Natural killer cell (primary cell): ENCODE measurements around the gene PHF14. TPM values are rescaled to one million over a fixed set of nuclear protein-coding genes. Genes with fewer than 3 reads are reported as not detected.

Source experiments
- ATAC-seq, 3 donors: fragments of 150-1000 bp in 2 of 3; fragments of 200-7000 bp in 1 of 3; cut with Tn5 transposase; 1 replicate in 1 of 3; 2 replicates in 2 of 3; pipeline ENCODE4 v1.10.0; 2021; ENCODE audit warnings: mild to moderate bottlenecking in 2 of 3, moderate library complexity in 2 of 3
- DNase-seq, 2 donors: peaks; one replicate each; pipeline versions ENCODE4 v3.0.0 to v3.0.0-alpha.2; 2013 to 2021; ENCODE audit warnings: mixed read lengths in 1 of 2
- H3K27ac ChIP-seq: one replicate; pipeline ENCODE4 v1.5.1; 2013; ENCODE audit warnings: mild to moderate bottlenecking, low read length
- H3K27me3 ChIP-seq: one replicate; pipeline ENCODE4 v1.6.1; 2013; ENCODE audit warnings: low read length; ENCODE audit not compliant: control insufficient read depth, insufficient read depth
- H3K36me3 ChIP-seq: one replicate; pipeline ENCODE4 v1.6.1; 2013; ENCODE audit warnings: low read length; ENCODE audit not compliant: control insufficient read depth, insufficient read depth
- H3K4me1 ChIP-seq: one replicate; pipeline ENCODE4 v1.6.1; 2013; ENCODE audit warnings: low read length; ENCODE audit not compliant: control insufficient read depth, insufficient read depth
- H3K4me3 ChIP-seq: one replicate; pipeline ENCODE4 v1.5.1; 2013; ENCODE audit warnings: low read length
- H3K9me3 ChIP-seq: one replicate; pipeline ENCODE4 v1.6.1; 2013; ENCODE audit warnings: low read length; ENCODE audit not compliant: control insufficient read depth, insufficient read depth
- H3K27ac Mint-ChIP-seq, 2 donors: one replicate each; pipeline ENCODE4 v1.8.0; 2022; ENCODE audit warnings: mild to moderate bottlenecking in 2 of 2, mixed read lengths in 2 of 2, moderate library complexity in 1 of 2
- H3K27me3 Mint-ChIP-seq, 2 donors: one replicate each; pipeline ENCODE4 v1.8.0; 2022; ENCODE audit warnings: low read depth in 2 of 2, mixed read lengths in 2 of 2
- H3K36me3 Mint-ChIP-seq: one replicate; pipeline ENCODE4 v1.8.0; 2022; ENCODE audit warnings: mixed read lengths
- H3K4me1 Mint-ChIP-seq, 2 donors: one replicate each; pipeline ENCODE4 v1.8.0; 2022; ENCODE audit warnings: mixed read lengths in 2 of 2
- H3K4me3 Mint-ChIP-seq: one replicate; pipeline ENCODE4 v1.8.0; 2022; ENCODE audit warnings: mild to moderate bottlenecking, moderate library complexity, mixed read lengths
- H3K9me3 Mint-ChIP-seq, 2 donors: one replicate each; pipeline ENCODE4 v1.8.0; 2022; ENCODE audit warnings: mixed read lengths in 2 of 2
- whole genome bisulfite sequencing: methylation state at CpG from one replicate; pipeline ENCODE4 v1.1.7; 2013; ENCODE audit warnings: missing lambda C conversion rate; ENCODE audit not compliant: insufficient coverage; 5-methylcytosine and 5-hydroxymethylcytosine counted together
- intact Hi-C: fragments of 100-400 bp; cut with micrococcal nuclease; formaldehyde crosslinking; loops from one replicate; pipeline ENCODE4 v1.14.2; 2022
- total RNA-seq, 4 donors: library from RNA; stranded (reverse); fragments of 120-200 nt in 1 of 4; gene quantifications; one replicate each; pipeline versions ENCODE4 v1.2.3 to v1.2.4, GENCODE V29; 2013 to 2022
- TF ChIP-seq, protein P1 (sequence below): fragments of 200-600 bp; IDR thresholded peaks from one replicate; pipeline ENCODE4 v1.8.0; 2022; ENCODE audit warnings: antibody characterized with exemption

Gene PHF14
- total RNA-seq, 3 donors from 2014 or later (not counting 1 experiment from before 2014, with no cell fraction given), result 23.6 to 30.8 (median 27.7) TPM

- Mint-ChIP-seq H3K4me1 (no peaks in the 10 kb centered on the region), H3K9me3 (no peaks in the 10 kb centered on the region), H3K4me3 (no peak overlapping the region), H3K27me3 (peaks cover 0 to 4% of the 10 kb centered on the region in 2 donors), H3K27ac (no peak overlapping the region), H3K36me3 (no peaks in the 10 kb centered on the region)
- Histone ChIP-seq H3K27me3 (no peaks in the 10 kb centered on the region), H3K4me1 (no peaks in the 10 kb centered on the region), H3K27ac (no peak overlapping the region), H3K36me3 (no peaks in the 10 kb centered on the region), H3K4me3 (no peak overlapping the region), H3K9me3 (no peaks in the 10 kb centered on the region)
- ATAC-seq (no peak), DNase-seq (no peak)
- intact Hi-C loops, result no loop called here
- 60% methylated on average over 1 of the region's 2 CpGs for WGBS
- TF ChIP-seq, protein P1, sequence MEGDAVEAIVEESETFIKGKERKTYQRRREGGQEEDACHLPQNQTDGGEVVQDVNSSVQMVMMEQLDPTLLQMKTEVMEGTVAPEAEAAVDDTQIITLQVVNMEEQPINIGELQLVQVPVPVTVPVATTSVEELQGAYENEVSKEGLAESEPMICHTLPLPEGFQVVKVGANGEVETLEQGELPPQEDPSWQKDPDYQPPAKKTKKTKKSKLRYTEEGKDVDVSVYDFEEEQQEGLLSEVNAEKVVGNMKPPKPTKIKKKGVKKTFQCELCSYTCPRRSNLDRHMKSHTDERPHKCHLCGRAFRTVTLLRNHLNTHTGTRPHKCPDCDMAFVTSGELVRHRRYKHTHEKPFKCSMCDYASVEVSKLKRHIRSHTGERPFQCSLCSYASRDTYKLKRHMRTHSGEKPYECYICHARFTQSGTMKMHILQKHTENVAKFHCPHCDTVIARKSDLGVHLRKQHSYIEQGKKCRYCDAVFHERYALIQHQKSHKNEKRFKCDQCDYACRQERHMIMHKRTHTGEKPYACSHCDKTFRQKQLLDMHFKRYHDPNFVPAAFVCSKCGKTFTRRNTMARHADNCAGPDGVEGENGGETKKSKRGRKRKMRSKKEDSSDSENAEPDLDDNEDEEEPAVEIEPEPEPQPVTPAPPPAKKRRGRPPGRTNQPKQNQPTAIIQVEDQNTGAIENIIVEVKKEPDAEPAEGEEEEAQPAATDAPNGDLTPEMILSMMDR, result no peak
These were observed 236.7 kb downstream of the PHF14 start for GRCh38 chr7:11210374-11210773.

- Mint-ChIP-seq H3K4me1 (no peaks in the 10 kb centered on the region), H3K27ac (no peak overlapping the region), H3K9me3 (no peaks in the 10 kb centered on the region), H3K36me3 (no peaks in the 10 kb centered on the region), H3K27me3 (peaks cover 5 to 9% of the 10 kb centered on the region in 2 donors), H3K4me3 (no peak overlapping the region)
- Histone ChIP-seq H3K36me3 (no peaks in the 10 kb centered on the region), H3K9me3 (no peaks in the 10 kb centered on the region), H3K27me3 (no peaks in the 10 kb centered on the region), H3K4me3 (no peak overlapping the region), H3K27ac (no peak overlapping the region), H3K4me1 (no peaks in the 10 kb centered on the region)
- TF ChIP-seq, protein P1, result peak; percentile 75
- ATAC-seq (peak; percentile 58 to 69 (median 68)), DNase-seq (peak in 1 of 2 donors; percentile 75)
- intact Hi-C loops, result no loop called here
- 54% methylated on average over 4 of the region's 4 CpGs for WGBS
These were observed 238.5 kb downstream of the PHF14 start for GRCh38 chr7:11212080-11212711.

DNA sequence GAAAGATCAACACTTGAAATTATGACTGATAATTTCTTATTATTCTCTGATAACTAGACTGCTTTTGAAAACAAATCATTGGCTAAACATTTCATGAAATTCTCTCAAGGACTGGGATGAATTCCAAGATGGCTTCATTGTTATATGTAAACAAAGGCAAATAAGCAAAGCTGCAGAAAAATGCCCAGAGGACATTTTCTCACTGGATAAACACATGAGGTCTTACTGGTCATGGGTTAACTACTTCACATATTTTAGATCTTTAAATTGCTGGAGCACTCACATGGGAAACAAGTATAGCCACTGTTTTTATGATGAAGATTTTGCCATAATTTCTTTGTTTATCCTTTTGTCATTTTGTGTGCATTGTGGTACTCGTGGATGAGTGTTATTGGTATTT is 239.1 kb downstream of the PHF14 start:
- Mint-ChIP-seq H3K27me3 (peaks cover 5 to 13% of the 10 kb centered on the region in 2 donors), H3K36me3 (no peaks in the 10 kb centered on the region), H3K9me3 (no peaks in the 10 kb centered on the region), H3K4me3 (no peak overlapping the region), H3K27ac (no peak overlapping the region), H3K4me1 (no peaks in the 10 kb centered on the region)
- no peak overlapping the region for H3K27ac ChIP-seq
- H3K9me3 ChIP-seq, result no peaks in the 10 kb centered on the region
- 83% methylated on average over 1 of the region's 1 CpG for WGBS
- no peak overlapping the region for H3K4me3 ChIP-seq
- no peaks in the 10 kb centered on the region for H3K27me3 ChIP-seq
- ATAC-seq, result no peak
- intact Hi-C loops, result no loop called here
- DNase-seq, result no peak
- TF ChIP-seq, protein P1, result no peak
- H3K4me1 ChIP-seq, result no peaks in the 10 kb centered on the region
- no peaks in the 10 kb centered on the region for H3K36me3 ChIP-seq

GRCh38 chr7:11213266-11213665 is 239.6 kb downstream of the PHF14 start:
- no peak overlapping the region for H3K4me3 Mint-ChIP-seq

More at GRCh38 chr7:11213266-11213665, 239.6 kb downstream of the PHF14 start:
- Histone ChIP-seq H3K27ac (no peak overlapping the region), H3K27me3 (no peaks in the 10 kb centered on the region), H3K36me3 (no peaks in the 10 kb centered on the region), H3K4me3 (no peak overlapping the region), H3K9me3 (no peaks in the 10 kb centered on the region), H3K4me1 (no peaks in the 10 kb centered on the region)
- ATAC-seq, result no peak
- Mint-ChIP-seq H3K27me3 (peaks cover 5 to 13% of the 10 kb centered on the region in 2 donors), H3K9me3 (no peaks in the 10 kb centered on the region), H3K27ac (no peak overlapping the region), H3K36me3 (no peaks in the 10 kb centered on the region), H3K4me1 (no peaks in the 10 kb centered on the region)
- WGBS, result 18% methylated on average over 1 of the region's 1 CpG
- intact Hi-C loops, result no loop called here
- no peak for DNase-seq
- TF ChIP-seq, protein P1, result no peak
